ENCODE results near the gene SLC38A1. TPM values are rescaled to one million over a fixed set of nuclear protein-coding genes. Genes with fewer than 3 reads are reported as not detected.

SLC38A1 gene
- total and polyA plus RNA-seq, 2 experiments from 2014 or later = 114 to 234 TPM

DNA sequence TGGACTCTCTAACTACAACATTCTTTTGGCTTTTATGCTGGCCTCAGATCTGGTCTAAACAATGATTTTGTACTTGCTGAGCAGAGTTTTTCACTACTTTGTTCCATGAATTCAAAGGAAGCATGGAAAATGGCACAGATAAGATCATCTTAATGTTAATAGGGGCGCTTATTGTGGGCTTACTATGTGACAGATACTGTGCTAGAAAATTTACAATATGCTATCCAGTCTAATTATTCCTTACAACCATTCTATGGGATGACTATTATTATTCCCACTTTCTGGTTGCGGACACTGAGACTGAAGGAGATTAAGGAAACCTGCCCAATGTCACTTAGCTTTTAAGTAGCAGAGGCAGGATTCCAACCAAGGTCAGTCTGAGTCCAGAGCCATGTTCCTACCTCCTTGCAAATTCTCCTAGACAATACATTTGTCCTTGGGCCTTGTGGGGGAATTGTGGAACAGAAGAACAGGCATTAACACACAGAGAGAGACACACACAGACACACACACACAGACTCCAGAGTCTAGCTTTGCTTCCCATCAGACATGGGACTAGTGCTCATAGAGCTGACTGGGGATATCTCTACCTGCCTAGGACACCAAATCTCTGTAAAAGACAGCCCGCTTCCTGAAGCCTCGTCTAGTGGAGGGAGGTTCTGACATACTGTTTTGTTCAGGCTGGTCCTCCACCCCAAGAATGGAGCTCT is 107.7 kb downstream of the SLC38A1 start:
- H3K4me3 ChIP-seq = no peak overlapping the region
- no peaks in the 10 kb centered on the region for H3F3A ChIP-seq (replicated peaks; ENCODE audit: low read depth)
- peaks cover 3% of the 10 kb centered on the region; the same call in 2 of the 3 replicates for H3K9me3 Mint-ChIP-seq
- no peaks in the 10 kb centered on the region for H3K27me3 ChIP-seq (ENCODE audit: insufficient read depth)
- no peak overlapping the region for H3K4me2 ChIP-seq
- ATAC-seq = no peak
- H3K4me3 Mint-ChIP-seq = no peak overlapping the region
- H3K4me1 Mint-ChIP-seq = peaks cover 3% of the 10 kb centered on the region; the same call in 2 of the 3 replicates
- H2AFZ ChIP-seq = peak overlapping the region; percentile 39; the same call in 1 of the 2 replicates
- no peaks in the 10 kb centered on the region for H3K79me2 ChIP-seq (replicated peaks; ENCODE audit: insufficient read depth)
- H3K4me1 ChIP-seq (ENCODE audit: insufficient read depth) = no peaks in the 10 kb centered on the region
- H3K36me3 Mint-ChIP-seq (ENCODE audit: low read depth) = no peaks in the 10 kb centered on the region
- TF ChIP-seq, protein P1, sequence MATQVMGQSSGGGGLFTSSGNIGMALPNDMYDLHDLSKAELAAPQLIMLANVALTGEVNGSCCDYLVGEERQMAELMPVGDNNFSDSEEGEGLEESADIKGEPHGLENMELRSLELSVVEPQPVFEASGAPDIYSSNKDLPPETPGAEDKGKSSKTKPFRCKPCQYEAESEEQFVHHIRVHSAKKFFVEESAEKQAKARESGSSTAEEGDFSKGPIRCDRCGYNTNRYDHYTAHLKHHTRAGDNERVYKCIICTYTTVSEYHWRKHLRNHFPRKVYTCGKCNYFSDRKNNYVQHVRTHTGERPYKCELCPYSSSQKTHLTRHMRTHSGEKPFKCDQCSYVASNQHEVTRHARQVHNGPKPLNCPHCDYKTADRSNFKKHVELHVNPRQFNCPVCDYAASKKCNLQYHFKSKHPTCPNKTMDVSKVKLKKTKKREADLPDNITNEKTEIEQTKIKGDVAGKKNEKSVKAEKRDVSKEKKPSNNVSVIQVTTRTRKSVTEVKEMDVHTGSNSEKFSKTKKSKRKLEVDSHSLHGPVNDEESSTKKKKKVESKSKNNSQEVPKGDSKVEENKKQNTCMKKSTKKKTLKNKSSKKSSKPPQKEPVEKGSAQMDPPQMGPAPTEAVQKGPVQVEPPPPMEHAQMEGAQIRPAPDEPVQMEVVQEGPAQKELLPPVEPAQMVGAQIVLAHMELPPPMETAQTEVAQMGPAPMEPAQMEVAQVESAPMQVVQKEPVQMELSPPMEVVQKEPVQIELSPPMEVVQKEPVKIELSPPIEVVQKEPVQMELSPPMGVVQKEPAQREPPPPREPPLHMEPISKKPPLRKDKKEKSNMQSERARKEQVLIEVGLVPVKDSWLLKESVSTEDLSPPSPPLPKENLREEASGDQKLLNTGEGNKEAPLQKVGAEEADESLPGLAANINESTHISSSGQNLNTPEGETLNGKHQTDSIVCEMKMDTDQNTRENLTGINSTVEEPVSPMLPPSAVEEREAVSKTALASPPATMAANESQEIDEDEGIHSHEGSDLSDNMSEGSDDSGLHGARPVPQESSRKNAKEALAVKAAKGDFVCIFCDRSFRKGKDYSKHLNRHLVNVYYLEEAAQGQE (IDR thresholded peaks at IDR 0.05; ENCODE audit: unreplicated experiment) = no peak
- TF ChIP-seq, protein P2, sequence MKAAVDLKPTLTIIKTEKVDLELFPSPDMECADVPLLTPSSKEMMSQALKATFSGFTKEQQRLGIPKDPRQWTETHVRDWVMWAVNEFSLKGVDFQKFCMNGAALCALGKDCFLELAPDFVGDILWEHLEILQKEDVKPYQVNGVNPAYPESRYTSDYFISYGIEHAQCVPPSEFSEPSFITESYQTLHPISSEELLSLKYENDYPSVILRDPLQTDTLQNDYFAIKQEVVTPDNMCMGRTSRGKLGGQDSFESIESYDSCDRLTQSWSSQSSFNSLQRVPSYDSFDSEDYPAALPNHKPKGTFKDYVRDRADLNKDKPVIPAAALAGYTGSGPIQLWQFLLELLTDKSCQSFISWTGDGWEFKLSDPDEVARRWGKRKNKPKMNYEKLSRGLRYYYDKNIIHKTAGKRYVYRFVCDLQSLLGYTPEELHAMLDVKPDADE (IDR thresholded peaks at IDR 0.05) = no peak
- TF ChIP-seq STAT1 (IDR thresholded peaks at IDR 0.05; ENCODE audit: unreplicated experiment) (no peak), CREB1 (CRISPR knock-in tag; IDR thresholded peaks at IDR 0.05; ENCODE audit: low read depth) (no peak), ZNF114 (CRISPR knock-in tag; IDR thresholded peaks at IDR 0.05) (no peak), EZH2phosphoT487 (IDR thresholded peaks at IDR 0.05; ENCODE audit: unreplicated experiment) (no peak), NANOG (IDR thresholded peaks at IDR 0.05; ENCODE audit: borderline replicate concordance) (no peak), EZH2 (IDR thresholded peaks at IDR 0.05; ENCODE audit: low read depth, unreplicated experiment) (no peak), ZNF331 (CRISPR knock-in tag; IDR thresholded peaks at IDR 0.05; ENCODE audit: low read depth) (no peak), POLR2AphosphoS5 (IDR thresholded peaks at IDR 0.05; ENCODE audit: low read depth) (no peak), JUNB (IDR thresholded peaks at IDR 0.05; ENCODE audit: unreplicated experiment) (no peak)
- TF ChIP-seq, protein P3, sequence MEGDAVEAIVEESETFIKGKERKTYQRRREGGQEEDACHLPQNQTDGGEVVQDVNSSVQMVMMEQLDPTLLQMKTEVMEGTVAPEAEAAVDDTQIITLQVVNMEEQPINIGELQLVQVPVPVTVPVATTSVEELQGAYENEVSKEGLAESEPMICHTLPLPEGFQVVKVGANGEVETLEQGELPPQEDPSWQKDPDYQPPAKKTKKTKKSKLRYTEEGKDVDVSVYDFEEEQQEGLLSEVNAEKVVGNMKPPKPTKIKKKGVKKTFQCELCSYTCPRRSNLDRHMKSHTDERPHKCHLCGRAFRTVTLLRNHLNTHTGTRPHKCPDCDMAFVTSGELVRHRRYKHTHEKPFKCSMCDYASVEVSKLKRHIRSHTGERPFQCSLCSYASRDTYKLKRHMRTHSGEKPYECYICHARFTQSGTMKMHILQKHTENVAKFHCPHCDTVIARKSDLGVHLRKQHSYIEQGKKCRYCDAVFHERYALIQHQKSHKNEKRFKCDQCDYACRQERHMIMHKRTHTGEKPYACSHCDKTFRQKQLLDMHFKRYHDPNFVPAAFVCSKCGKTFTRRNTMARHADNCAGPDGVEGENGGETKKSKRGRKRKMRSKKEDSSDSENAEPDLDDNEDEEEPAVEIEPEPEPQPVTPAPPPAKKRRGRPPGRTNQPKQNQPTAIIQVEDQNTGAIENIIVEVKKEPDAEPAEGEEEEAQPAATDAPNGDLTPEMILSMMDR (conservative IDR thresholded peaks at IDR 0.05; ENCODE audit: low read depth in 2 of 2) = no peak
- TF ChIP-seq, protein P4, sequence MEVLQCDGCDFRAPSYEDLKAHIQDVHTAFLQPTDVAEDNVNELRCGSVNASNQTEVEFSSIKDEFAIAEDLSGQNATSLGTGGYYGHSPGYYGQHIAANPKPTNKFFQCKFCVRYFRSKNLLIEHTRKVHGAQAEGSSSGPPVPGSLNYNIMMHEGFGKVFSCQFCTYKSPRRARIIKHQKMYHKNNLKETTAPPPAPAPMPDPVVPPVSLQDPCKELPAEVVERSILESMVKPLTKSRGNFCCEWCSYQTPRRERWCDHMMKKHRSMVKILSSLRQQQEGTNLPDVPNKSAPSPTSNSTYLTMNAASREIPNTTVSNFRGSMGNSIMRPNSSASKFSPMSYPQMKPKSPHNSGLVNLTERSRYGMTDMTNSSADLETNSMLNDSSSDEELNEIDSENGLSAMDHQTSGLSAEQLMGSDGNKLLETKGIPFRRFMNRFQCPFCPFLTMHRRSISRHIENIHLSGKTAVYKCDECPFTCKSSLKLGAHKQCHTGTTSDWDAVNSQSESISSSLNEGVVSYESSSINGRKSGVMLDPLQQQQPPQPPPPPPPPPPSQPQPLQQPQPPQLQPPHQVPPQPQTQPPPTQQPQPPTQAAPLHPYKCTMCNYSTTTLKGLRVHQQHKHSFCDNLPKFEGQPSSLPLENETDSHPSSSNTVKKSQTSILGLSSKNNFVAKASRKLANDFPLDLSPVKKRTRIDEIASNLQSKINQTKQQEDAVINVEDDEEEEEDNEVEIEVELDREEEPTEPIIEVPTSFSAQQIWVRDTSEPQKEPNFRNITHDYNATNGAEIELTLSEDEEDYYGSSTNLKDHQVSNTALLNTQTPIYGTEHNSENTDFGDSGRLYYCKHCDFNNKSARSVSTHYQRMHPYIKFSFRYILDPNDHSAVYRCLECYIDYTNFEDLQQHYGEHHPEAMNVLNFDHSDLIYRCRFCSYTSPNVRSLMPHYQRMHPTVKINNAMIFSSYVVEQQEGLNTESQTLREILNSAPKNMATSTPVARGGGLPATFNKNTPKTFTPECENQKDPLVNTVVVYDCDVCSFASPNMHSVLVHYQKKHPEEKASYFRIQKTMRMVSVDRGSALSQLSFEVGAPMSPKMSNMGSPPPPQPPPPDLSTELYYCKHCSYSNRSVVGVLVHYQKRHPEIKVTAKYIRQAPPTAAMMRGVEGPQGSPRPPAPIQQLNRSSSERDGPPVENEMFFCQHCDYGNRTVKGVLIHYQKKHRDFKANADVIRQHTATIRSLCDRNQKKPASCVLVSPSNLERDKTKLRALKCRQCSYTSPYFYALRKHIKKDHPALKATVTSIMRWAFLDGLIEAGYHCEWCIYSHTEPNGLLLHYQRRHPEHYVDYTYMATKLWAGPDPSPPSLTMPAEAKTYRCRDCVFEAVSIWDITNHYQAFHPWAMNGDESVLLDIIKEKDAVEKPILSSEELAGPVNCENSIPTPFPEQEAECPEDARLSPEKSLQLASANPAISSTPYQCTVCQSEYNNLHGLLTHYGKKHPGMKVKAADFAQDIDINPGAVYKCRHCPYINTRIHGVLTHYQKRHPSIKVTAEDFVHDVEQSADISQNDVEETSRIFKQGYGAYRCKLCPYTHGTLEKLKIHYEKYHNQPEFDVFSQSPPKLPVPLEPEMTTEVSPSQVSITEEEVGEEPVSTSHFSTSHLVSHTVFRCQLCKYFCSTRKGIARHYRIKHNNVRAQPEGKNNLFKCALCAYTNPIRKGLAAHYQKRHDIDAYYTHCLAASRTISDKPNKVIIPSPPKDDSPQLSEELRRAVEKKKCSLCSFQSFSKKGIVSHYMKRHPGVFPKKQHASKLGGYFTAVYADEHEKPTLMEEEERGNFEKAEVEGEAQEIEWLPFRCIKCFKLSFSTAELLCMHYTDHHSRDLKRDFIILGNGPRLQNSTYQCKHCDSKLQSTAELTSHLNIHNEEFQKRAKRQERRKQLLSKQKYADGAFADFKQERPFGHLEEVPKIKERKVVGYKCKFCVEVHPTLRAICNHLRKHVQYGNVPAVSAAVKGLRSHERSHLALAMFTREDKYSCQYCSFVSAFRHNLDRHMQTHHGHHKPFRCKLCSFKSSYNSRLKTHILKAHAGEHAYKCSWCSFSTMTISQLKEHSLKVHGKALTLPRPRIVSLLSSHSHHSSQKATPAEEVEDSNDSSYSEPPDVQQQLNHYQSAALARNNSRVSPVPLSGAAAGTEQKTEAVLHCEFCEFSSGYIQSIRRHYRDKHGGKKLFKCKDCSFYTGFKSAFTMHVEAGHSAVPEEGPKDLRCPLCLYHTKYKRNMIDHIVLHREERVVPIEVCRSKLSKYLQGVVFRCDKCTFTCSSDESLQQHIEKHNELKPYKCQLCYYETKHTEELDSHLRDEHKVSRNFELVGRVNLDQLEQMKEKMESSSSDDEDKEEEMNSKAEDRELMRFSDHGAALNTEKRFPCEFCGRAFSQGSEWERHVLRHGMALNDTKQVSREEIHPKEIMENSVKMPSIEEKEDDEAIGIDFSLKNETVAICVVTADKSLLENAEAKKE (CRISPR knock-in tag; IDR thresholded peaks at IDR 0.05) = no peak
- H3K36me3 ChIP-seq (ENCODE audit: insufficient read depth) = no peaks in the 10 kb centered on the region
- no peaks in the 10 kb centered on the region for H3K27me3 Mint-ChIP-seq (ENCODE audit: insufficient read depth, low read depth, poor library complexity)
- no peak overlapping the region for H3K27ac Mint-ChIP-seq
- no peaks in the 10 kb centered on the region for H4K20me1 ChIP-seq (replicated peaks; ENCODE audit: insufficient read depth)
- DNase-seq (ENCODE audit: low spot score) = no peak
- no peaks in the 10 kb centered on the region for H3K9me2 ChIP-seq (ENCODE audit: insufficient read depth)
- no peak overlapping the region for H3K27ac ChIP-seq (ENCODE audit: low read depth)

Measured in GM23338 (cell line).